Measurements from ENCODE around the gene TMEM131.
A peak's percentile ranks its signal among the peaks of the same experiment; 100 is the strongest.

The TMEM131 gene

GRCh38 chr2:97805776-97806175 lies 190.0 kb downstream of the TMEM131 start:
- DNase-seq (ENCODE audit: low spot score), result no peak

GRCh38 chr2:97801028-97801427 lies 194.7 kb downstream of the TMEM131 start:
- DNase-seq (ENCODE audit: low spot score), result no peak

- no peak for DNase-seq (ENCODE audit: low spot score)
Observed at GRCh38 chr2:97798416-97798815, 197.3 kb downstream of the TMEM131 start.

- DNase-seq (ENCODE audit: low spot score), result no peak
Observed at GRCh38 chr2:97797355-97797754, 198.4 kb downstream of the TMEM131 start.

- DNase-seq (ENCODE audit: low spot score), result no peak
Observed at GRCh38 chr2:97796465-97797126, 199.2 kb downstream of the TMEM131 start.

GRCh38 chr2:97792416-97792815 lies 203.3 kb downstream of the TMEM131 start:
- no peak for DNase-seq (ENCODE audit: low spot score)

- DNase-seq (ENCODE audit: low spot score), result no peak
Observed at GRCh38 chr2:97788986-97789644, 206.6 kb downstream of the TMEM131 start.

- no peak for DNase-seq (ENCODE audit: low spot score)
Observed at GRCh38 chr2:97785818-97786217, 209.9 kb downstream of the TMEM131 start.

- DNase-seq (ENCODE audit: low spot score), result no peak
Observed at GRCh38 chr2:97784953-97785352, 210.8 kb downstream of the TMEM131 start.

- no peak for DNase-seq (ENCODE audit: low spot score)
Observed at GRCh38 chr2:97781981-97782380, 213.8 kb downstream of the TMEM131 start.

- DNase-seq (ENCODE audit: low spot score), result no peak
Observed at GRCh38 chr2:97779141-97779540, 216.6 kb downstream of the TMEM131 start.

- DNase-seq (ENCODE audit: low spot score), result no peak
Observed at GRCh38 chr2:97775074-97775473, 220.7 kb downstream of the TMEM131 start.

- peak; percentile 37 for DNase-seq (ENCODE audit: low spot score)
Observed at GRCh38 chr2:97774425-97774824, 221.3 kb downstream of the TMEM131 start.

- no peak for DNase-seq (ENCODE audit: low spot score)
Observed at GRCh38 chr2:97770445-97770844, 225.3 kb downstream of the TMEM131 start.

GRCh38 chr2:97769711-97770110 lies 226.0 kb downstream of the TMEM131 start:
- no peak for DNase-seq (ENCODE audit: low spot score)

- DNase-seq (ENCODE audit: low spot score), result no peak
Observed at GRCh38 chr2:97769308-97769707, 226.4 kb downstream of the TMEM131 start.

- no peak for DNase-seq (ENCODE audit: low spot score)
Observed at GRCh38 chr2:97766567-97766966, 229.2 kb downstream of the TMEM131 start.

- DNase-seq (ENCODE audit: low spot score), result no peak
Observed at GRCh38 chr2:97765933-97766332, 229.8 kb downstream of the TMEM131 start.

- no peak for DNase-seq (ENCODE audit: low spot score)
Observed at GRCh38 chr2:97764559-97765263, 231.0 kb downstream of the TMEM131 start.

- no peak for DNase-seq (ENCODE audit: low spot score)
Observed at GRCh38 chr2:97763176-97763845, 232.4 kb downstream of the TMEM131 start.

- DNase-seq (ENCODE audit: low spot score), result no peak
Observed at GRCh38 chr2:97761192-97761591, 234.6 kb downstream of the TMEM131 start.

- no peak for DNase-seq (ENCODE audit: low spot score)
Observed at GRCh38 chr2:97760480-97761049, 235.2 kb downstream of the TMEM131 start.
